NAMALWA (cell line): ENCODE measurements around the gene ADAMTS12.
"Not testable (repeated sequence)": the region's sequence is repeated elsewhere in the genome, so short reads cannot be mapped to it uniquely, and the experiment has no call there.

Experiments
- DNase-seq: peaks from one replicate; pipeline ENCODE4 v3.0.0-alpha.2; 2015; ENCODE audit warnings: low spot score

The ADAMTS12 gene

GRCh38 chr5:33891788-33892619 lies at the start of gene ADAMTS12:
TSS of gene ADAMTS12 (minus strand) at chr5:33891990. CDS start at chr5:33891856, 134 bp downstream.
- no peak for DNase-seq

GRCh38 chr5:33941090-33941489 lies 49.3 kb upstream of the ADAMTS12 start:
- DNase-seq, result no peak

- no peak for DNase-seq
These were observed 47.9 kb upstream of the ADAMTS12 start for GRCh38 chr5:33939556-33940262.

GRCh38 chr5:33938881-33939280 lies 47.1 kb upstream of the ADAMTS12 start:
- no peak for DNase-seq

GRCh38 chr5:33938507-33938796 lies 46.7 kb upstream of the ADAMTS12 start:
- no peak for DNase-seq

- DNase-seq, result no peak
These were observed 46.1 kb upstream of the ADAMTS12 start for GRCh38 chr5:33937707-33938506.

GRCh38 chr5:33937017-33937706 lies 45.4 kb upstream of the ADAMTS12 start:
- DNase-seq, result no peak

- no peak for DNase-seq
These were observed 44.7 kb upstream of the ADAMTS12 start, which contains the start of gene RXFP3 for GRCh38 chr5:33936381-33937016. TSS of gene RXFP3 (plus strand) at chr5:33936386. CDS start at chr5:33936741, 355 bp downstream.

GRCh38 chr5:33936004-33936380 lies 44.2 kb upstream of the ADAMTS12 start:
- DNase-seq, result no peak

- DNase-seq, result no peak
These were observed 42.4 kb upstream of the ADAMTS12 start for GRCh38 chr5:33934176-33934575.

- no peak for DNase-seq
These were observed 42.0 kb upstream of the ADAMTS12 start for GRCh38 chr5:33933723-33934169.

- DNase-seq, result no peak
These were observed 39.3 kb upstream of the ADAMTS12 start for GRCh38 chr5:33931136-33931535.

- no peak for DNase-seq
These were observed 38.3 kb upstream of the ADAMTS12 start for GRCh38 chr5:33929925-33930690.

- DNase-seq, result no peak
These were observed 36.5 kb upstream of the ADAMTS12 start for GRCh38 chr5:33928283-33928682.

- no peak for DNase-seq
These were observed 35.9 kb upstream of the ADAMTS12 start for GRCh38 chr5:33927685-33928084.

GRCh38 chr5:33925278-33925677 lies 33.5 kb upstream of the ADAMTS12 start:
- DNase-seq, result no peak

- DNase-seq, result no peak
These were observed 29.2 kb upstream of the ADAMTS12 start for GRCh38 chr5:33921002-33921401.

GRCh38 chr5:33914844-33915243 lies 23.1 kb upstream of the ADAMTS12 start:
- DNase-seq, result not testable (repeated sequence)

GRCh38 chr5:33906248-33906647 lies 14.5 kb upstream of the ADAMTS12 start:
- not testable (repeated sequence) for DNase-seq

- DNase-seq, result no peak
These were observed 13.6 kb upstream of the ADAMTS12 start for GRCh38 chr5:33905381-33905780.

- no peak for DNase-seq
These were observed 11.3 kb upstream of the ADAMTS12 start for GRCh38 chr5:33903118-33903517.
